Ovary (tissue), 9 donors: ENCODE data around the gene OR10G2. TPM values are rescaled to one million over a fixed set of nuclear protein-coding genes. Genes with fewer than 3 reads are reported as not detected.

ENCODE experiments used
- DNase-seq, 5 donors: peaks; one replicate each; pipeline ENCODE4 v3.0.0-alpha.2; 2019 to 2020
- H3K27ac ChIP-seq, 2 donors: fragments of 200-600 bp; one replicate each; pipeline versions ENCODE4 v1.5.1 to v1.8.0; 2019 to 2022
- H3K27me3 ChIP-seq: fragments of 200-600 bp; one replicate; pipeline ENCODE4 v1.8.0; 2022
- H3K36me3 ChIP-seq: fragments of 200-600 bp; sonication (generic); one replicate; pipeline ENCODE4 v1.5.1; 2019
- H3K4me1 ChIP-seq: one replicate; pipeline ENCODE4 v1.8.1; 2013; ENCODE audit warnings: mild to moderate bottlenecking, moderate library complexity; ENCODE audit not compliant: insufficient read depth
- H3K4me3 ChIP-seq: fragments of 200-600 bp; sonication (generic); one replicate; pipeline ENCODE4 v1.5.1; 2017
- H3K9me3 ChIP-seq, 2 donors: fragments of 200-600 bp in 1 of 2; sonication (generic) in 1 of 2; one replicate each; pipeline versions ENCODE4 v1.5.1 to v1.8.1; 2013 to 2019; ENCODE audit warnings: mild to moderate bottlenecking in 1 of 2, moderate library complexity in 1 of 2
- CTCF ChIP-seq, 3 donors: fragments of 450-650 bp in 2 of 3; fragments of 200-600 bp in 1 of 3; IDR thresholded peaks; one replicate each; pipeline versions ENCODE4 v1.5.1 to v1.8.0; 2016 to 2022; ENCODE audit warnings: antibody characterized with exemption in 3 of 3, mild to moderate bottlenecking in 1 of 3
- EP300 ChIP-seq: sonication (generic); formaldehyde crosslinking; IDR thresholded peaks from one replicate; pipeline ENCODE4 v1.6.1; 2017; ENCODE audit warnings: antibody characterized with exemption
- POLR2A ChIP-seq: fragments of 450-650 bp; IDR thresholded peaks from one replicate; pipeline ENCODE4 v1.6.1; 2017; ENCODE audit warnings: antibody characterized with exemption, mild to moderate bottlenecking, moderate library complexity
- WGBS, 3 donors: extraction: QIAGEN DNeasy Blood & Tissue Kit in 1 of 3; methylation state at CpG; one replicate each; pipeline versions ENCODE4 v1.1.5 to v1.1.7; 2013 to 2017; 5-methylcytosine and 5-hydroxymethylcytosine counted together
- intact Hi-C, 4 donors: fragments of 100-400 bp; cut with DNase I; formaldehyde crosslinking; loops; one replicate each; pipeline versions ENCODE4 v1.11.0 to v1.15.1; 2022 to 2023
- polyA plus RNA-seq, 2 donors: library from polyadenylated mRNA; stranded (reverse); fragments of 200-250 nt in 1 of 2; fragments of 350-450 nt in 1 of 2; fragmentation: Illumina TruSeq in 1 of 2; extraction: RNeasy Lipid Tissue Mini Kit (QIAGEN cat#74804) in 1 of 2; gene quantifications; one replicate each; pipeline ENCODE4 v1.2.3, GENCODE V29; 2013 to 2014
- total RNA-seq, 7 donors: library from RNA; depleted of rRNA in 2 of 7; stranded (reverse); fragments of >200 nt in 2 of 7; fragmentation: NEBNext Ultra II Directional in 3 of 7; extraction: Animal tissue kit (Norgen Biotek cat#: 25700) in 3 of 7; gene quantifications; one replicate each; pipeline versions ENCODE4 v1.1.0 to v1.2.4, GENCODE V29; 2016 to 2023
- donor health status: DM: no; HTN: no; CAD: no; lungs with moderate emphysema.
- donor health status: DM: no; HTN: no; CAD: no.
- donor health status: Bipolar disorder and iron deficiency.
- donor health status: DM: yes; HTN: yes; CAD: no.
- donor health status: DM: no; HTN: no; CAD: no.
- donor health status: DM: yes; HTN: yes; CAD: no.

The OR10G2 gene
- total and polyA plus RNA-seq, 9 donors: not detected

GRCh38 chr14:21672116-21672515, 37.4 kb upstream of the OR10G2 start:
- WGBS, 3 donors: 77 to 91% (median 87%) methylated on average over 1 of the region's 1 CpG
- no peaks in the 10 kb centered on the region for H3K4me1 ChIP-seq
- no peak overlapping the region for H3K4me3 ChIP-seq
- intact Hi-C loops: no loop called here
- DNase-seq: no peak
- H3K36me3 ChIP-seq: no peaks in the 10 kb centered on the region
- no peaks in the 10 kb centered on the region for H3K9me3 ChIP-seq
- H3K27ac ChIP-seq: no peak overlapping the region
- TF ChIP-seq EP300 (no peak), CTCF (IDR thresholded peaks at IDR 0.05) (no peak), POLR2A (no peak)
- H3K27me3 ChIP-seq: no peaks in the 10 kb centered on the region

DNA sequence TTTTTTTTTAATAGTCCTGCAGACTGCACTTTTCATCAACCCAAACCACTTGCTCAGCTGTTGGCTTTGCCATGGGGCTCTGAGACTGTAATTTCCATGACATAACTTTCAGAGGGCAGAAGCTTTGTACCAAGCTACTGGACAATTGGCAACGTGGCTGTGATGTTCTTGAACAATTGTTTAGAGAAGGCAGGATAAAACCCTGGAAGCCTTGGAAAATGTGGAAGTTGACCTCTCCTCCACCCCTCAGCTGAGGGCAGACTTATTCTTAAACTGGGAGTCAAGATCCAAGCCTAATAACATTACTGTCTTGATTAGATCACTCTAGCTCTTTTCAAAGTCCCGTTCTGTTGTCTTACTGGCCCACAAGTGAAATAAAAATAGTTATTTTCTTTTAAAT, 36.6 kb upstream of the OR10G2 start:
- Histone ChIP-seq H3K27ac (no peak overlapping the region), H3K27me3 (no peaks in the 10 kb centered on the region), H3K36me3 (no peaks in the 10 kb centered on the region), H3K4me1 (no peaks in the 10 kb centered on the region), H3K9me3 (no peaks in the 10 kb centered on the region), H3K4me3 (no peak overlapping the region)
- WGBS, 3 donors: 33 to 39% (median 38%) methylated on average over 2 of the region's 2 CpGs
- intact Hi-C loops: no loop called here
- no peak for DNase-seq
- no peak for TF ChIP-seq POLR2A
- no peak for TF ChIP-seq CTCF (IDR thresholded peaks at IDR 0.05)
- no peak for TF ChIP-seq EP300

DNA sequence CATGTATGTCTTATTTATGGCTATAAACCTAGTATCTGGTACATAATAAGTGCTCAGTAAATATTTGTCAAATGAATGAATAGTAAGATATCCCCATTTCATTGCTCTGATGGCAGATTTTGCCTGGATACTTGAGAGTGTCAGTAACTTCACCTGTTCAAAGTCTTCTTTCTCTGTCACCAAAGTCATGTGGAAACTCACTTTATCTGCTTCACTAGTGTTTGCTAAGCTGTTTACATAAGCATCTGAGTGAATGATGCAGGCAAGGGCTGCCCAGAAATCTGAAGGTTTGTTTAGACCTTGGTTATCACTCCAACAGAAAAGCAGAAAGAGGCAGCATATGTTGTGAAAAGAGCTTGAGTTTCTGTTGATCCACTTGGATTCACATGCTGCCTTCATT, 34.5 kb upstream of the OR10G2 start:
- H3K36me3 ChIP-seq: no peaks in the 10 kb centered on the region
- H3K4me1 ChIP-seq: no peaks in the 10 kb centered on the region
- no peak for DNase-seq
- H3K27ac ChIP-seq: no peak overlapping the region
- no peak for TF ChIP-seq CTCF (IDR thresholded peaks at IDR 0.05)
- TF ChIP-seq POLR2A: no peak
- TF ChIP-seq EP300: no peak
- intact Hi-C loops: no loop called here
- no peaks in the 10 kb centered on the region for H3K9me3 ChIP-seq
- H3K4me3 ChIP-seq: no peak overlapping the region
- H3K27me3 ChIP-seq: no peaks in the 10 kb centered on the region

DNA sequence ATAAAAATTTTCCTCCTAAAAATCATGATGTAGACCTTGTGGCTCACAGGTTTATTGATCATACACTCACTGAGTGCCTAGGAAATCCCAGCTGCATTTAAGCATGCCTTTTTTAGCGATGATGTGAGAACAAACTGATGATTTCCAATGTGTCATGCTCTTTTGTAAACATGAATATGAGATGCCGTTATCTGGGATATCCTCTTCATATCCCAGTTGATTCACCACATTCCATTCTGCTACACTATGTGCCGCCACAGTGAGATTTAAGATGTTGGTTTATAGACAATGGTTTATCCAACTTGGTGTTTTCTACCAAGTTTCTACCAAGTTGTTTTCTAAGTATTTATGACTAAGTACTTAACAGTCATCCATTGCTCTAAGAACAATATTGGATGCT, 33.6 kb upstream of the OR10G2 start:
- no peaks in the 10 kb centered on the region for H3K9me3 ChIP-seq
- no peak for TF ChIP-seq CTCF (IDR thresholded peaks at IDR 0.05)
- TF ChIP-seq POLR2A: no peak
- WGBS, 3 donors: 55 to 84% (median 78%) methylated on average over 3 of the region's 3 CpGs

GRCh38 chr14:21656980-21657379, 22.2 kb upstream of the OR10G2 start:
- TF ChIP-seq CTCF (IDR thresholded peaks at IDR 0.05): no peak
- TF ChIP-seq EP300: no peak
- TF ChIP-seq POLR2A: no peak
- H3K4me3 ChIP-seq: no peak overlapping the region
- DNase-seq: no peak
- no peaks in the 10 kb centered on the region for H3K27me3 ChIP-seq
- 38 to 90% (median 88%) methylated on average over 1 of the region's 1 CpG for WGBS, 3 donors
- no peaks in the 10 kb centered on the region for H3K36me3 ChIP-seq
- H3K4me1 ChIP-seq: no peaks in the 10 kb centered on the region
- no peak overlapping the region for H3K27ac ChIP-seq
- no peaks in the 10 kb centered on the region for H3K9me3 ChIP-seq
- intact Hi-C loops: no loop called here

More for the DNA sequence above, 33.6 kb upstream of the OR10G2 start:
- Histone ChIP-seq H3K27ac (no peak overlapping the region), H3K4me1 (no peaks in the 10 kb centered on the region), H3K27me3 (no peaks in the 10 kb centered on the region), H3K4me3 (no peak overlapping the region), H3K36me3 (no peaks in the 10 kb centered on the region)
- intact Hi-C loops: no loop called here
- no peak for DNase-seq
